Endothelial cell of umbilical vein (primary cell): ENCODE data around the gene CENPS.

ENCODE experiments used
- CTCF ChIP-seq, 2 donors: IDR thresholded peaks; 1 replicate in 1 of 2; 2 replicates in 1 of 2; pipeline ENCODE4 v1.5.1; 2011; ENCODE audit warnings: low read length in 2 of 2, mild to moderate bottlenecking in 2 of 2, moderate library complexity in 2 of 2, control low read depth in 1 of 2, inconsistent platforms in 1 of 2, low read depth in 1 of 2; ENCODE audit not compliant: insufficient read depth in 1 of 2; ENCODE audit errors: extremely low read depth in 1 of 2
- EZH2 ChIP-seq: IDR thresholded peaks from 2 replicates; pipeline ENCODE4 v1.6.1; 2012; ENCODE audit warnings: borderline replicate concordance, low read depth, mild to moderate bottlenecking, moderate library complexity, low read length, inconsistent platforms; ENCODE audit not compliant: severe bottlenecking
- FOS ChIP-seq: IDR thresholded peaks from 2 replicates; pipeline ENCODE4 v1.6.1; 2011; ENCODE audit warnings: mild to moderate bottlenecking, low read length, moderate library complexity, borderline replicate concordance; ENCODE audit not compliant: insufficient read depth
- JUN ChIP-seq: IDR thresholded peaks from 2 replicates; pipeline ENCODE4 v1.6.1; 2011; ENCODE audit warnings: borderline replicate concordance, low read depth; ENCODE audit not compliant: insufficient read length, insufficient read depth
- MAX ChIP-seq: IDR thresholded peaks from 2 replicates; pipeline ENCODE4 v1.6.1; 2011; ENCODE audit not compliant: insufficient read depth, insufficient read length
- MYC ChIP-seq: IDR thresholded peaks from one replicate; pipeline ENCODE4 v1.6.1; 2011; ENCODE audit warnings: mild to moderate bottlenecking, low read depth, low read length
- POLR2A ChIP-seq: IDR thresholded peaks from 2 replicates; pipeline ENCODE4 v1.6.1; 2012; ENCODE audit warnings: low read depth, mild to moderate bottlenecking, control low read depth, low read length
- POLR2AphosphoS5 ChIP-seq: IDR thresholded peaks from 2 replicates; pipeline ENCODE4 v1.6.1; 2012; ENCODE audit warnings: low read depth, mild to moderate bottlenecking, control low read depth, low read length, moderate library complexity; ENCODE audit not compliant: insufficient read depth

- TF ChIP-seq CTCF (IDR thresholded peaks at IDR 0.05; ENCODE audit: extremely low read depth in 1 of 2, insufficient read depth in 1 of 2, low read depth in 1 of 2, low read length in 2 of 2) = no peak
- TF ChIP-seq POLR2A = no peak
- TF ChIP-seq EZH2 = no peak
- no peak for TF ChIP-seq POLR2AphosphoS5
- TF ChIP-seq MYC = no peak
- no peak for TF ChIP-seq JUN
- no peak for TF ChIP-seq MAX
- no peak for TF ChIP-seq FOS
These were observed 59.2 kb downstream of the CENPS start for GRCh38 chr1:10489291-10490055.
